GM06990 (cell line): ENCODE data around the gene PKP4.
A peak's percentile ranks its signal among the peaks of the same experiment; 100 is the strongest.

Experiments
- DNase-seq: peaks from one replicate; pipeline ENCODE4 v3.0.0-alpha.2; 2011; ENCODE audit not compliant: insufficient read length; ENCODE audit errors: extremely low read depth
- H3K27me3 ChIP-seq: replicated peaks from 2 replicates; pipeline ENCODE4 v1.6.0; 2011; ENCODE audit warnings: low read length; ENCODE audit not compliant: control insufficient read depth, insufficient read depth
- H3K36me3 ChIP-seq: 2 replicates; pipeline ENCODE4 v1.5.1; 2011; ENCODE audit warnings: low read length; ENCODE audit not compliant: control insufficient read depth, insufficient read depth
- H3K4me3 ChIP-seq: replicated peaks from 2 replicates; pipeline ENCODE4 v1.5.1; 2011; ENCODE audit warnings: low read depth, mild to moderate bottlenecking, control low read depth, low read length
- TF ChIP-seq, protein P1 (sequence below): IDR thresholded peaks from 2 replicates; pipeline ENCODE4 v1.5.1; 2011; ENCODE audit warnings: low read length, control low read depth, mild to moderate bottlenecking, inconsistent platforms; ENCODE audit not compliant: insufficient read depth, poor library complexity, severe bottlenecking

PKP4 gene

GRCh38 chr2:158505448-158505934, 48.7 kb downstream of the PKP4 start:
- TF ChIP-seq, protein P1, sequence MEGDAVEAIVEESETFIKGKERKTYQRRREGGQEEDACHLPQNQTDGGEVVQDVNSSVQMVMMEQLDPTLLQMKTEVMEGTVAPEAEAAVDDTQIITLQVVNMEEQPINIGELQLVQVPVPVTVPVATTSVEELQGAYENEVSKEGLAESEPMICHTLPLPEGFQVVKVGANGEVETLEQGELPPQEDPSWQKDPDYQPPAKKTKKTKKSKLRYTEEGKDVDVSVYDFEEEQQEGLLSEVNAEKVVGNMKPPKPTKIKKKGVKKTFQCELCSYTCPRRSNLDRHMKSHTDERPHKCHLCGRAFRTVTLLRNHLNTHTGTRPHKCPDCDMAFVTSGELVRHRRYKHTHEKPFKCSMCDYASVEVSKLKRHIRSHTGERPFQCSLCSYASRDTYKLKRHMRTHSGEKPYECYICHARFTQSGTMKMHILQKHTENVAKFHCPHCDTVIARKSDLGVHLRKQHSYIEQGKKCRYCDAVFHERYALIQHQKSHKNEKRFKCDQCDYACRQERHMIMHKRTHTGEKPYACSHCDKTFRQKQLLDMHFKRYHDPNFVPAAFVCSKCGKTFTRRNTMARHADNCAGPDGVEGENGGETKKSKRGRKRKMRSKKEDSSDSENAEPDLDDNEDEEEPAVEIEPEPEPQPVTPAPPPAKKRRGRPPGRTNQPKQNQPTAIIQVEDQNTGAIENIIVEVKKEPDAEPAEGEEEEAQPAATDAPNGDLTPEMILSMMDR = no peak
- no peaks in the 10 kb centered on the region for H3K27me3 ChIP-seq
- no peak overlapping the region for H3K4me3 ChIP-seq
- H3K36me3 ChIP-seq = no peaks in the 10 kb centered on the region
- DNase-seq = no peak

- Histone ChIP-seq H3K27me3 (no peaks in the 10 kb centered on the region), H3K4me3 (no peak overlapping the region), H3K36me3 (no peaks in the 10 kb centered on the region)
- TF ChIP-seq, protein P1 = no peak
- DNase-seq = peak; percentile 41
These were observed 50.4 kb downstream of the PKP4 start for GRCh38 chr2:158507141-158507540.

DNA sequence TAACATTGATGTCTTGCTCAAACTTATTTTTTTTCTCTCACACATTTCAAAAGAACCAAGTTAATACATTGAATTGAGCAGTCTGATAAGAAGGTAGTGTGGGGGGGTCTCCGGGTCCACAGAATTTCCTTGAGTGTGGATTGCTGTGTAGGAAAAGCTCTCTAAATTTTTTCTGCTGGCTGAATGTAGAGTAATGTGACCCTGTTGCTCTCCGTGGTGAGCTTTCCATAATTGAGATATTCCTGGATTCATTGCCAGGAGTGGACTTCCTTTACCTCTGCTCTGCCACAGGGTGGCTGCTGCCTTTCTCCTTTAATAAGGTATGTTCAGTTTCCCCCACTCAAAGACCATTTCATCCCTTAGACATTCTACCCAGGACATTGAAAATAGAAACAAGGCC, 50.9 kb downstream of the PKP4 start:
- no peaks in the 10 kb centered on the region for H3K36me3 ChIP-seq
- H3K27me3 ChIP-seq = no peaks in the 10 kb centered on the region
- DNase-seq = no peak
- TF ChIP-seq, protein P1 = no peak
- no peak overlapping the region for H3K4me3 ChIP-seq

DNA sequence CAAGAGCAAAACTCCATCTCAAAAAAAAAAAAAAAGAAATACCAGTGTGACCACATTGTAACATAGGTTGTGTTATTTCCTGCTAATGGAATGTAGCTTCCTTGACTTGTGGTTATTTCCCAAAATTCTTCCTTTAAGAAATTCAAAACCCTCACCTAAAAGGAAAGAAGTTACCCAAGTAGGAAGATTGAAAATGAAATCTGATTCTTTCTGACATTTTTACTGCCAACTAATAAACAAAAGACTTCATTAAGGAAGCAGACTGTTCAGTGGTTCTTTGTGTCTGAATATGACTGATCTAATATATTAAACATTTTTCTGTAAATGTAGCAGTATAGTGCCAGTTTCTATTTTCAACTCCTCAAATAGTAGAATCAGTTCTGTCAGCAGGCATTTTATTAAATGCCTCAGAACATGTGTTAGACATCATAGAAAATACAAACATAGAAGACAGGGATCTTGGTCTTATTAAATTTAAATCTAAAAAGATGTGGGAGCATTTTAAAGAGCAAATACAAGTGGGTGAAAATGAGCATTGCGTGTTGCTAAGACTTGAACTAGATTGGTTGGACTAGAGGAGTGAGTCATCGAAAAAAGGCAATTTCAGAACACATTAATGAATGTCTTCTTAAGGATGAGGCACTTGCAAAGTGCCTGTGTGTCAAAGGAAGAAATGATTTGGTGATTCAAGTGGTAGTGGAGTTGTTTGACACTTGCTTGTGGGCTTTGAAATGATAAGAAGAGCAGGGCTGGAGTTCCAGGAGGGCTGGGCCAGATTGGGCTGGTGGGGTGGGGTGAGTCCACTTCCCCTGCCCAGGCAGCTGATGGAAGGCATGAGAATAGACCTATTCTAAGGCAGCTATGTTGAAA, 53.4 kb downstream of the PKP4 start:
- H3K36me3 ChIP-seq = no peaks in the 10 kb centered on the region
- TF ChIP-seq, protein P1 = no peak
- no peak for DNase-seq
- H3K27me3 ChIP-seq = no peaks in the 10 kb centered on the region
- no peak overlapping the region for H3K4me3 ChIP-seq

- TF ChIP-seq, protein P1 = no peak
- no peak for DNase-seq
- no peak overlapping the region for H3K4me3 ChIP-seq
- no peaks in the 10 kb centered on the region for H3K27me3 ChIP-seq
- no peaks in the 10 kb centered on the region for H3K36me3 ChIP-seq
These were observed 54.1 kb downstream of the PKP4 start for GRCh38 chr2:158510887-158511286.
